GM12878 (cell line): ENCODE measurements around the gene DCC. TPM values are rescaled to one million over a fixed set of nuclear protein-coding genes. Genes with fewer than 3 reads are reported as not detected.

Experiments used
- ATAC-seq: fragments of 200-7000 bp; cut with Tn5 transposase; 3 replicates; pipeline ENCODE4 v1.9.1; 2020; ENCODE audit warnings: mild to moderate bottlenecking, moderate library complexity
- BruUV-seq: library from RNA; stranded (reverse); fragments of 400-500 nt; replicated peaks from 2 replicates; lab custom pipeline; 2021; lab: Mats Ljungman, UMichigan
- CTCF ChIA-PET: fragments of 300-600 bp; sonication (Branson Sonifier 250); formaldehyde crosslinking; extraction: SDS; loops from one replicate; lab custom pipeline; 2021; ENCODE audit warnings: inconsistent platforms; lab: Yijun Ruan, JAX
- POLR2A ChIA-PET: fragments of 350-600 bp; formaldehyde crosslinking; extraction: SDS; loops from one replicate; lab custom pipeline; 2021; ENCODE audit warnings: inconsistent platforms; lab: Charles Lee
- RAD21 ChIA-PET: fragments of 300-600 bp; sonication (Branson Sonifier 250); formaldehyde crosslinking; loops from one replicate; lab custom pipeline; 2023; ENCODE audit warnings: antibody characterized with exemption; ENCODE audit not compliant: unreplicated experiment; lab: Charles Lee
- SMC1A ChIA-PET: fragments of 300-600 bp; sonication (Branson Sonifier 250); formaldehyde crosslinking; loops from one replicate; lab custom pipeline; 2023; ENCODE audit not compliant: unreplicated experiment, uncharacterized antibody; lab: Charles Lee
- DNase-seq: peaks from one replicate; pipeline ENCODE4 v3.0.0-alpha.2; 2011; ENCODE audit warnings: low read depth, low spot score
- FAIRE-seq: peaks from 3 replicates; lab custom pipeline; 2011; peaks lifted over from hg19 to GRCh38; lab: Jason Lieb, UNC
- H2AFZ ChIP-seq: 2 replicates; pipeline ENCODE4 v1.6.0; 2011; ENCODE audit warnings: low read depth, low read length, control low read depth; ENCODE audit not compliant: control insufficient read depth
- H3K27ac ChIP-seq: 2 replicates; pipeline ENCODE4 v1.5.1; 2011; ENCODE audit warnings: control low read depth; ENCODE audit not compliant: control insufficient read depth, insufficient read depth
- H3K27me3 ChIP-seq, 2 experiments: replicated peaks in 1 of 2; 2 replicates each; pipeline versions ENCODE4 v1.6.0 to v1.6.1; 2011; ENCODE audit warnings: low read length in 1 of 2; ENCODE audit not compliant: control insufficient read depth in 2 of 2, insufficient read depth in 2 of 2
- H3K36me3 ChIP-seq, 2 experiments: 2 replicates each; pipeline ENCODE4 v1.5.1; 2011; ENCODE audit warnings: low read length in 1 of 2; ENCODE audit not compliant: control insufficient read depth in 2 of 2, insufficient read depth in 2 of 2
- H3K4me1 ChIP-seq: 2 replicates; pipeline ENCODE4 v1.6.1; 2011; ENCODE audit warnings: mild to moderate bottlenecking, low read length, moderate library complexity, mixed read lengths; ENCODE audit not compliant: control insufficient read depth, insufficient read depth
- H3K4me2 ChIP-seq: 2 replicates; pipeline ENCODE4 v1.6.0; 2011; ENCODE audit warnings: control low read depth; ENCODE audit not compliant: control insufficient read depth, insufficient read depth
- H3K4me3 ChIP-seq: fragments of 200-600 bp; sonication (generic); 2 replicates; pipeline ENCODE4 v1.5.1; 2016
- H3K79me2 ChIP-seq: 2 replicates; pipeline ENCODE4 v1.6.0; 2011; ENCODE audit warnings: low read length; ENCODE audit not compliant: control insufficient read depth, insufficient read depth
- H3K9ac ChIP-seq: 2 replicates; pipeline ENCODE4 v1.8.0; 2011; ENCODE audit warnings: low read length, control low read depth, mixed read lengths; ENCODE audit not compliant: control insufficient read depth, insufficient read depth
- H3K9me3 ChIP-seq: replicated peaks from 3 replicates; pipeline ENCODE4 v1.5.1; 2011; ENCODE audit warnings: mild to moderate bottlenecking, low read length; ENCODE audit not compliant: control insufficient read depth, insufficient read depth
- H4K20me1 ChIP-seq: 2 replicates; pipeline ENCODE4 v1.6.0; 2011; ENCODE audit not compliant: control insufficient read depth, insufficient read depth
- ASH2L ChIP-seq: fragments of 300-600, 200-600 bp; sonication (generic); IDR thresholded peaks from 2 replicates; pipeline ENCODE4 v1.6.1; 2017; ENCODE audit warnings: low read depth, mild to moderate bottlenecking, borderline replicate concordance
- BRCA1 ChIP-seq: IDR thresholded peaks from 2 replicates; pipeline ENCODE4 v1.6.1; 2011; ENCODE audit warnings: low read depth, low read length, improper control_type of control experiment
- ELK1 ChIP-seq: IDR thresholded peaks from 2 replicates; pipeline ENCODE4 v1.6.1; 2012; ENCODE audit warnings: low read depth, low read length, improper control_type of control experiment
- FOXM1 ChIP-seq: IDR thresholded peaks from 2 replicates; pipeline ENCODE4 v1.6.1; 2012; ENCODE audit warnings: low read depth, mild to moderate bottlenecking, inconsistent platforms, low read length, moderate library complexity
- HCFC1 ChIP-seq: fragments of 150-350 bp; IDR thresholded peaks from 2 replicates; pipeline ENCODE4 v1.6.1; 2014; ENCODE audit warnings: low read length
- HDAC6 ChIP-seq: fragments of 200-600 bp; sonication (generic); IDR thresholded peaks from one replicate; pipeline ENCODE4 v1.8.0; 2017; ENCODE audit warnings: antibody characterized with exemption; ENCODE audit not compliant: unreplicated experiment
- NFYB ChIP-seq: IDR thresholded peaks from 2 replicates; pipeline ENCODE4 v1.6.1; 2011; ENCODE audit warnings: low read depth, mild to moderate bottlenecking, low read length, improper control_type of control experiment, moderate library complexity; ENCODE audit not compliant: insufficient read depth
- RUNX3 ChIP-seq: IDR thresholded peaks from 2 replicates; pipeline ENCODE4 v1.6.1; 2012; ENCODE audit warnings: low read length, inconsistent platforms
- TCF7 ChIP-seq: IDR thresholded peaks from 2 replicates; pipeline ENCODE4 v1.6.1; 2014; ENCODE audit warnings: antibody characterized with exemption, borderline replicate concordance
- USF1 ChIP-seq: IDR thresholded peaks from 2 replicates; pipeline ENCODE4 v1.6.1; 2011; ENCODE audit warnings: borderline replicate concordance, low read depth, mild to moderate bottlenecking, moderate library complexity, mixed read lengths, low read length; ENCODE audit not compliant: insufficient read depth; ENCODE audit errors: extremely low read length
- ZBTB33 ChIP-seq: fragments of 450-650 bp; IDR thresholded peaks from 2 replicates; pipeline ENCODE4 v1.6.1; 2017; ENCODE audit warnings: mild to moderate bottlenecking
- WGBS: methylation state at CpG from one replicate; pipeline ENCODE4 v1.1.6; 2016; ENCODE audit warnings: low lambda C conversion rate; ENCODE audit not compliant: insufficient replicate concordance, insufficient coverage; ENCODE audit errors: missing lambda C conversion rate; 5-methylcytosine and 5-hydroxymethylcytosine counted together
- in situ Hi-C: fragments of 300-500 bp; cut with MboI; formaldehyde crosslinking; loops from 9 replicates; pipeline ENCODE4 v1.14.3; 2018; ENCODE audit warnings: mixed read lengths
- intact Hi-C: fragments of 100-400 bp; cut with micrococcal nuclease; formaldehyde crosslinking; loops from one replicate; pipeline ENCODE4 v1.14.2; 2022; ENCODE audit not compliant: unreplicated experiment
- polyA plus RNA-seq, 11 experiments: library from polyadenylated mRNA; depleted of rRNA in 4 of 11; unstranded in 6 of 11; stranded (reverse) in 5 of 11; fragments of >200 nt; fragmentation: Nextera tagmentation in 4 of 11; fragmentation: Illumina TruSeq in 1 of 11; extraction: Ambion mirVana in 4 of 11; extraction: Trizol in 1 of 11; gene quantifications; 1 replicate in 1 of 11; 2 replicates in 10 of 11; pipeline versions ENCODE4 v1.2.1 to v1.2.3, GENCODE V29; 2011 to 2016; ENCODE audit warnings: inconsistent platforms in 2 of 11, missing spikeins in 2 of 11, low read depth in 1 of 11
- total RNA-seq, 4 experiments: library from RNA; depleted of rRNA in 3 of 4; stranded (reverse); fragments of >200 nt in 3 of 4; fragmentation: Illumina TruSeq in 1 of 4; extraction: Trizol in 1 of 4; gene quantifications; 2 replicates each; pipeline versions ENCODE4 v1.2.1 to v1.2.3, GENCODE V29; 2013 to 2021
- TF ChIP-seq, protein P1 (sequence below): IDR thresholded peaks from 2 replicates; pipeline ENCODE4 v1.6.1; 2011; ENCODE audit warnings: low read depth, low read length, improper control_type of control experiment, borderline replicate concordance

The DCC gene
- total and polyA plus RNA-seq, 10 of the 15 experiments (the other 5 are each of a cell fraction or from before 2014, with no cell fraction given) = 0.01 TPM; not detected in 9

DNA sequence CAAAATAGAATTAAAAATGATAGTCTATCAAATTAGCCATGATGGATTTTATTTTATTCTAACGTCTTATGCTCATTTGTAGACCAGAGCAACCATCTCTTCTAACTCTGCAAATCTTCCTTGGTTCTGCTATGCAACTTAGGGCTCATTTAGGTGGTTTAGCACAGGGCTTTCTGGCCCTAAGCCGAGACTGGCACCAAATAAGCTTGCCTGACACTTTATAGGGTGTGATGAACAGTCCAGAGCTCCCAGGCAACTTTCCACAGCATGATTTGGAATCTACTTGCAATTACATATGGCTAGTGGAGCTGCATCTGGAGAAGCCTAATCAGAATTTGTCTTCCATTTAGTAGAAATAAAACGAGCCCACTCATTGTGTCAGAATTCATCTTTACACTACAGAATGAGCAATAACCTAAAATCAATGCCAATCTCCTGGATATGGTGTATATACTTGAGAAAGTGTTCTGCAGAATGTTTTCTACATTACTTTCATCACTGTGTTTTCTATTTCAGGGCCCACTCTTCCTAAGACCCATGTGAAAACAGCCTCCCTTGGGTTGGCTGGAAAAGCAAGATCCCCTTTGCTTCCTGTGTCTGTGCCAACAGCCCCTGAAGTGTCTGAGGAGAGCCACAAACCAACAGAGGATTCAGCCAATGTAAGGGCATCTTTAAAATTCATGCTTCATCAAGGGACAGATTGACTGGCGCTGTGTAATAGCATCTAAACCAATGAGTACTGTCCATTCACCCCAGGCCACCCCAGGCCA is 1186.3 kb downstream of the DCC start:
- CTCF ChIA-PET = no interaction called here
- H3K4me3 ChIP-seq = no peak overlapping the region
- RAD21 ChIA-PET = no interaction called here
- H3K79me2 ChIP-seq = no peaks in the 10 kb centered on the region
- no peaks in the 10 kb centered on the region for H3K27me3 ChIP-seq
- POLR2A ChIA-PET = no interaction called here
- H2AFZ ChIP-seq = no peak overlapping the region
- no peak overlapping the region for H3K9ac ChIP-seq
- no peak for ATAC-seq
- no peak for FAIRE-seq
- intact Hi-C loops = no loop called here
- no peak for DNase-seq
- H4K20me1 ChIP-seq = no peaks in the 10 kb centered on the region
- WGBS = 22% methylated on average over 4 of the region's 4 CpGs
- no peaks in the 10 kb centered on the region for H3K9me3 ChIP-seq
- H3K36me3 ChIP-seq = no peaks in the 10 kb centered on the region
- no peak overlapping the region for H3K27ac ChIP-seq
- no peak for TF ChIP-seq ASH2L
- no peaks in the 10 kb centered on the region for H3K4me1 ChIP-seq
- BruUV-seq = no TSS peak
- SMC1A ChIA-PET = no interaction called here
- H3K4me2 ChIP-seq = no peak overlapping the region
- in situ Hi-C loops = no loop called here

- ATAC-seq = no peak
- ChIA-PET SMC1A (no interaction called here), POLR2A (no interaction called here), RAD21 (no interaction called here), CTCF (no interaction called here)
- Histone ChIP-seq H3K27ac (no peak overlapping the region), H2AFZ (no peak overlapping the region), H3K4me3 (no peak overlapping the region), H3K9me3 (no peaks in the 10 kb centered on the region), H3K4me1 (no peaks in the 10 kb centered on the region), H3K9ac (no peak overlapping the region), H3K36me3 (no peaks in the 10 kb centered on the region), H4K20me1 (no peaks in the 10 kb centered on the region), H3K79me2 (no peaks in the 10 kb centered on the region), H3K4me2 (no peak overlapping the region), H3K27me3 (no peaks in the 10 kb centered on the region)
- in situ Hi-C loops = no loop called here
- WGBS = 54% methylated on average over 2 of the region's 2 CpGs
- no peak for FAIRE-seq
- no TSS peak for BruUV-seq
- no peak for DNase-seq
- intact Hi-C loops = no loop called here
- TF ChIP-seq NFYB (no peak), HCFC1 (no peak), BRCA1 (no peak), ZBTB33 (no peak), RUNX3 (no peak), USF1 (no peak), TCF7 (no peak), ELK1 (no peak), HDAC6 (no peak), FOXM1 (no peak)
- TF ChIP-seq, protein P1, sequence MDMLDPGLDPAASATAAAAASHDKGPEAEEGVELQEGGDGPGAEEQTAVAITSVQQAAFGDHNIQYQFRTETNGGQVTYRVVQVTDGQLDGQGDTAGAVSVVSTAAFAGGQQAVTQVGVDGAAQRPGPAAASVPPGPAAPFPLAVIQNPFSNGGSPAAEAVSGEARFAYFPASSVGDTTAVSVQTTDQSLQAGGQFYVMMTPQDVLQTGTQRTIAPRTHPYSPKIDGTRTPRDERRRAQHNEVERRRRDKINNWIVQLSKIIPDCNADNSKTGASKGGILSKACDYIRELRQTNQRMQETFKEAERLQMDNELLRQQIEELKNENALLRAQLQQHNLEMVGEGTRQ = no peak
Measured at GRCh38 chr18:53527365-53527764, 1187.4 kb downstream of the DCC start.
